ENCODE results near the gene PRCD.

DNA sequence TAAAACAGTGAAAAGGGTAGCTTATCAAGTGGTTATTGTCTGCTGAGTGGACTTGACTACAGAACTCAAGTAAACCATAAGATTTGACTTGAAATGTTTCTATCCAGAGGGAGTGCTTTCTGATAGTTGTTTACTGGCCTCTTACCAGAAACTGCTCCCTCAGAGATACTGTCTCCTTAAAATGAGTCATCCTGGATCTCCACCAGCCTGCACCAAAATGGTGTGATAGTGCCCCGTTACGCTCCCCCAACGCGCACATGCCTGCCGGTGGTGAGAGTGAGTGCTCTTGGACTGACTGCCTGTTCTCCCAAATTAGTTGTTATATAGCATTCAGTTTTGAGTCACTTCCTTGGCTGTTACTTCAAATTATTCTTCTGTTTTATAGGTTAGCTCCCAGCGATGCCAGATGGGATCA, 22.9 kb downstream of the PRCD start:
- TF ChIP-seq, protein P1, sequence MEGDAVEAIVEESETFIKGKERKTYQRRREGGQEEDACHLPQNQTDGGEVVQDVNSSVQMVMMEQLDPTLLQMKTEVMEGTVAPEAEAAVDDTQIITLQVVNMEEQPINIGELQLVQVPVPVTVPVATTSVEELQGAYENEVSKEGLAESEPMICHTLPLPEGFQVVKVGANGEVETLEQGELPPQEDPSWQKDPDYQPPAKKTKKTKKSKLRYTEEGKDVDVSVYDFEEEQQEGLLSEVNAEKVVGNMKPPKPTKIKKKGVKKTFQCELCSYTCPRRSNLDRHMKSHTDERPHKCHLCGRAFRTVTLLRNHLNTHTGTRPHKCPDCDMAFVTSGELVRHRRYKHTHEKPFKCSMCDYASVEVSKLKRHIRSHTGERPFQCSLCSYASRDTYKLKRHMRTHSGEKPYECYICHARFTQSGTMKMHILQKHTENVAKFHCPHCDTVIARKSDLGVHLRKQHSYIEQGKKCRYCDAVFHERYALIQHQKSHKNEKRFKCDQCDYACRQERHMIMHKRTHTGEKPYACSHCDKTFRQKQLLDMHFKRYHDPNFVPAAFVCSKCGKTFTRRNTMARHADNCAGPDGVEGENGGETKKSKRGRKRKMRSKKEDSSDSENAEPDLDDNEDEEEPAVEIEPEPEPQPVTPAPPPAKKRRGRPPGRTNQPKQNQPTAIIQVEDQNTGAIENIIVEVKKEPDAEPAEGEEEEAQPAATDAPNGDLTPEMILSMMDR (IDR thresholded peaks at IDR 0.05) = no peak
- TF ChIP-seq POLR2AphosphoS5 (IDR thresholded peaks at IDR 0.05) = peak in 1 of 3 donors; percentile 13
- TF ChIP-seq POLR2A (IDR thresholded peaks at IDR 0.05) = no peak

Data from stomach (tissue), 4 donors.